GM19372 (cell line): ENCODE measurements around the gene PHACTR1.

Experiments
- ATAC-seq: cut with Tn5 transposase; IDR thresholded peaks from one replicate; pipeline ENCODE4 v1.9.1; 2021; ENCODE audit warnings: mild to moderate bottlenecking, low read depth, moderate library complexity; ENCODE audit not compliant: unreplicated experiment

The PHACTR1 gene

GRCh38 chr6:13049666-13050254, 333.2 kb downstream of the PHACTR1 start:
- no peak for ATAC-seq

- no peak for ATAC-seq
These were observed 336.5 kb downstream of the PHACTR1 start for GRCh38 chr6:13053006-13053461.

GRCh38 chr6:13058051-13058450, 341.5 kb downstream of the PHACTR1 start:
- no peak for ATAC-seq

- no peak for ATAC-seq
These were observed 342.5 kb downstream of the PHACTR1 start for GRCh38 chr6:13059026-13059425.

GRCh38 chr6:13063300-13063918, 346.8 kb downstream of the PHACTR1 start:
- no peak for ATAC-seq

GRCh38 chr6:13065581-13065980, 349.0 kb downstream of the PHACTR1 start:
- ATAC-seq = no peak

GRCh38 chr6:13066050-13066449, 349.5 kb downstream of the PHACTR1 start:
- no peak for ATAC-seq

GRCh38 chr6:13066820-13067219, 350.3 kb downstream of the PHACTR1 start:
- no peak for ATAC-seq

- no peak for ATAC-seq
These were observed 352.1 kb downstream of the PHACTR1 start for GRCh38 chr6:13068586-13069210.

GRCh38 chr6:13071550-13072345, 355.2 kb downstream of the PHACTR1 start:
- no peak for ATAC-seq

GRCh38 chr6:13072686-13073347, 356.2 kb downstream of the PHACTR1 start:
- no peak for ATAC-seq

- no peak for ATAC-seq
These were observed 358.0 kb downstream of the PHACTR1 start for GRCh38 chr6:13074415-13075140.

- no peak for ATAC-seq
These were observed 358.7 kb downstream of the PHACTR1 start for GRCh38 chr6:13075141-13075845.

- no peak for ATAC-seq
These were observed 360.0 kb downstream of the PHACTR1 start for GRCh38 chr6:13076575-13076974.

- ATAC-seq = no peak
These were observed 360.6 kb downstream of the PHACTR1 start for GRCh38 chr6:13077117-13077516.

- ATAC-seq = no peak
These were observed 362.6 kb downstream of the PHACTR1 start for GRCh38 chr6:13079096-13079723.

- ATAC-seq = no peak
These were observed 364.1 kb downstream of the PHACTR1 start for GRCh38 chr6:13080462-13081188.

GRCh38 chr6:13081189-13081563, 364.6 kb downstream of the PHACTR1 start:
- ATAC-seq = no peak
